ENCODE results near the gene UROS.

DNA sequence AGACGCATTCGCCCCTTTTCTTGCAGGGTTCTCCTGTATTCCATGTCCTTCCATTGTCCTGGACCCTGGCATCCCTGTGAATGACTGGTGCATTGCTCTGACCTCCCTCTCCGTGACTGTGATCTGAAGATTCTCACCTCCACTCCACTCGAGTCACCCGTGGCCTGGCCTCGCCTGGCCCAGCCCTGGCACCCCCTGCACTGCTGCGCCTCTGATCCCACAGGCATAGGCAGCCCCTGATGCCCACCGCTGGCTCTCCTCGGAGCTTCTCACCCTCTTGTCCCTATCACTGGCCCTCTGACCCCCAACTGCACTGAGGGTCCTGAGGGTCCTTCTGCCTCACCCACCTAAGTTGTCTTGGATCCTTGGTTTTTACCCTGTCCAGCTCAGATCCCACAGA, 45.3 kb downstream of the UROS start:
- TF ChIP-seq, protein P1, sequence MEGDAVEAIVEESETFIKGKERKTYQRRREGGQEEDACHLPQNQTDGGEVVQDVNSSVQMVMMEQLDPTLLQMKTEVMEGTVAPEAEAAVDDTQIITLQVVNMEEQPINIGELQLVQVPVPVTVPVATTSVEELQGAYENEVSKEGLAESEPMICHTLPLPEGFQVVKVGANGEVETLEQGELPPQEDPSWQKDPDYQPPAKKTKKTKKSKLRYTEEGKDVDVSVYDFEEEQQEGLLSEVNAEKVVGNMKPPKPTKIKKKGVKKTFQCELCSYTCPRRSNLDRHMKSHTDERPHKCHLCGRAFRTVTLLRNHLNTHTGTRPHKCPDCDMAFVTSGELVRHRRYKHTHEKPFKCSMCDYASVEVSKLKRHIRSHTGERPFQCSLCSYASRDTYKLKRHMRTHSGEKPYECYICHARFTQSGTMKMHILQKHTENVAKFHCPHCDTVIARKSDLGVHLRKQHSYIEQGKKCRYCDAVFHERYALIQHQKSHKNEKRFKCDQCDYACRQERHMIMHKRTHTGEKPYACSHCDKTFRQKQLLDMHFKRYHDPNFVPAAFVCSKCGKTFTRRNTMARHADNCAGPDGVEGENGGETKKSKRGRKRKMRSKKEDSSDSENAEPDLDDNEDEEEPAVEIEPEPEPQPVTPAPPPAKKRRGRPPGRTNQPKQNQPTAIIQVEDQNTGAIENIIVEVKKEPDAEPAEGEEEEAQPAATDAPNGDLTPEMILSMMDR (IDR thresholded peaks at IDR 0.05; ENCODE audit: low read depth, low read length, poor library complexity, severe bottlenecking): no peak
- TF ChIP-seq EZH2phosphoT487 (IDR thresholded peaks at IDR 0.05; ENCODE audit: borderline replicate concordance, low read length): no peak
